OCI-LY1 (cell line): Measurements from ENCODE around the gene SPACA1.
A peak's percentile ranks its signal among the peaks of the same experiment; 100 is the strongest.

Experiments used
- H2AFZ ChIP-seq: fragments of 200-600 bp; sonication (generic), shearing (Covaris generic); 2 replicates; pipeline ENCODE4 v1.6.0; 2014; ENCODE audit warnings: antibody characterized with exemption, mild to moderate bottlenecking, low read length
- H3F3A ChIP-seq: fragments of 200-600 bp; sonication (generic), shearing (Covaris generic); 2 replicates; pipeline ENCODE4 v1.6.0; 2014; ENCODE audit warnings: mild to moderate bottlenecking, antibody characterized with exemption, low read length, moderate library complexity; ENCODE audit not compliant: insufficient read depth
- H3K27ac ChIP-seq: fragments of 200-600 bp; sonication (generic); 2 replicates; pipeline ENCODE4 v1.5.1; 2014; ENCODE audit warnings: low read length, mixed run types, mild to moderate bottlenecking, low read depth; ENCODE audit not compliant: poor library complexity, severe bottlenecking
- H3K27me3 ChIP-seq: fragments of 200-600 bp; sonication (generic); 2 replicates; pipeline ENCODE4 v1.6.0; 2014; ENCODE audit warnings: antibody characterized with exemption, mild to moderate bottlenecking, low read length, moderate library complexity; ENCODE audit not compliant: insufficient read depth
- H3K36me3 ChIP-seq: fragments of 200-600 bp; sonication (generic); 2 replicates; pipeline ENCODE4 v1.6.1; 2014; ENCODE audit warnings: mild to moderate bottlenecking, antibody characterized with exemption, low read length, moderate library complexity, mixed read lengths; ENCODE audit not compliant: insufficient read depth
- H3K4me1 ChIP-seq: fragments of 200-600 bp; sonication (generic); 2 replicates; pipeline ENCODE4 v1.5.1; 2014; ENCODE audit warnings: mild to moderate bottlenecking, low read length, moderate library complexity; ENCODE audit not compliant: insufficient read depth, severe bottlenecking
- H3K4me2 ChIP-seq: fragments of 200-600 bp; sonication (generic), shearing (Covaris generic); 2 replicates; pipeline ENCODE4 v1.6.1; 2014; ENCODE audit warnings: low read length
- H3K4me3 ChIP-seq: fragments of 200-600 bp; sonication (generic); 2 replicates; pipeline ENCODE4 v1.5.1; 2014; ENCODE audit warnings: low read length, low read depth, mild to moderate bottlenecking, mixed read lengths; ENCODE audit not compliant: poor library complexity, severe bottlenecking
- H3K79me2 ChIP-seq: fragments of 200-600 bp; shearing (Covaris generic); 2 replicates; pipeline ENCODE4 v1.6.1; 2016; ENCODE audit warnings: mixed run types, low read length, mixed read lengths; ENCODE audit not compliant: insufficient read depth
- H3K9ac ChIP-seq: fragments of 200-600 bp; sonication (generic), shearing (Covaris generic); 2 replicates; pipeline ENCODE4 v1.6.1; 2014; ENCODE audit warnings: mild to moderate bottlenecking, low read length, mixed read lengths
- H3K9me2 ChIP-seq: fragments of 200-600 bp; sonication (generic), shearing (Covaris generic); 2 replicates; pipeline ENCODE4 v1.6.1; 2014; ENCODE audit warnings: low read depth, mild to moderate bottlenecking, low read length, mixed read lengths
- H3K9me3 ChIP-seq: fragments of 200-600 bp; shearing (Covaris generic); 2 replicates; pipeline ENCODE4 v1.6.1; 2014; ENCODE audit warnings: low read length, mixed read lengths
- H4K20me1 ChIP-seq: fragments of 200-600 bp; sonication (generic), shearing (Covaris generic); 2 replicates; pipeline ENCODE4 v1.6.0; 2016; ENCODE audit warnings: mild to moderate bottlenecking, low read length; ENCODE audit not compliant: insufficient read depth
- CTCF ChIP-seq: fragments of 200-600 bp; sonication (generic), shearing (Covaris generic); IDR thresholded peaks from 2 replicates; pipeline ENCODE4 v1.5.1; 2017; ENCODE audit warnings: mild to moderate bottlenecking, antibody characterized with exemption, low read length, moderate library complexity, mixed read lengths
- EZH2 ChIP-seq: fragments of 200-600 bp; sonication (generic), shearing (Covaris generic); IDR thresholded peaks from 2 replicates; pipeline ENCODE4 v1.8.0; 2017; ENCODE audit warnings: borderline replicate concordance, mixed run types, mild to moderate bottlenecking, antibody characterized with exemption, low read length, moderate library complexity, mixed read lengths

The SPACA1 gene

GRCh38 chr6:88111991-88112390 is 64.3 kb downstream of the SPACA1 start:
- Histone ChIP-seq H3K79me2 (no peaks in the 10 kb centered on the region), H3K4me3 (no peak overlapping the region), H3K36me3 (no peaks in the 10 kb centered on the region), H2AFZ (no peak overlapping the region), H3K4me1 (peaks cover 16% of the 10 kb centered on the region), H3K9me3 (no peaks in the 10 kb centered on the region), H3K27ac (no peak overlapping the region), H3K27me3 (no peaks in the 10 kb centered on the region), H3F3A (no peaks in the 10 kb centered on the region), H3K9ac (no peak overlapping the region), H4K20me1 (no peaks in the 10 kb centered on the region), H3K9me2 (no peaks in the 10 kb centered on the region), H3K4me2 (no peak overlapping the region)
- TF ChIP-seq EZH2 (no peak), CTCF (no peak)

- no peaks in the 10 kb centered on the region for H3K36me3 ChIP-seq
- TF ChIP-seq CTCF (no peak), EZH2 (no peak)
- no peak overlapping the region for H3K27ac ChIP-seq
- H3K4me2 ChIP-seq = peak overlapping the region; percentile 9; the same call in 1 of the 2 replicates
- no peak overlapping the region for H3K4me3 ChIP-seq
- H3K9me2 ChIP-seq = no peaks in the 10 kb centered on the region
- H3K79me2 ChIP-seq = no peaks in the 10 kb centered on the region
- no peak overlapping the region for H3K9ac ChIP-seq
- no peaks in the 10 kb centered on the region for H3K9me3 ChIP-seq
- no peaks in the 10 kb centered on the region for H4K20me1 ChIP-seq
- no peaks in the 10 kb centered on the region for H3F3A ChIP-seq
- H2AFZ ChIP-seq = no peak overlapping the region
- peaks cover 16% of the 10 kb centered on the region for H3K4me1 ChIP-seq
- H3K27me3 ChIP-seq = no peaks in the 10 kb centered on the region
Observed at GRCh38 chr6:88114838-88115237, 67.2 kb downstream of the SPACA1 start.

- H3F3A ChIP-seq = no peaks in the 10 kb centered on the region
- H3K9me3 ChIP-seq = no peaks in the 10 kb centered on the region
- no peak for TF ChIP-seq EZH2
- no peak for TF ChIP-seq CTCF
- H3K36me3 ChIP-seq = no peaks in the 10 kb centered on the region
- peak overlapping the region; percentile 6; the same call in 1 of the 2 replicates for H3K4me2 ChIP-seq
- peaks cover 16% of the 10 kb centered on the region for H3K4me1 ChIP-seq
- H3K79me2 ChIP-seq = no peaks in the 10 kb centered on the region
- no peak overlapping the region for H3K4me3 ChIP-seq
- no peak overlapping the region for H3K27ac ChIP-seq
- H3K9me2 ChIP-seq = no peaks in the 10 kb centered on the region
- H3K9ac ChIP-seq = no peak overlapping the region
- no peaks in the 10 kb centered on the region for H4K20me1 ChIP-seq
- H3K27me3 ChIP-seq = no peaks in the 10 kb centered on the region
- no peak overlapping the region for H2AFZ ChIP-seq
Observed at GRCh38 chr6:88115307-88115706, 67.7 kb downstream of the SPACA1 start.
